Measurements from ENCODE around the gene TMEM120B.

The TMEM120B gene

DNA sequence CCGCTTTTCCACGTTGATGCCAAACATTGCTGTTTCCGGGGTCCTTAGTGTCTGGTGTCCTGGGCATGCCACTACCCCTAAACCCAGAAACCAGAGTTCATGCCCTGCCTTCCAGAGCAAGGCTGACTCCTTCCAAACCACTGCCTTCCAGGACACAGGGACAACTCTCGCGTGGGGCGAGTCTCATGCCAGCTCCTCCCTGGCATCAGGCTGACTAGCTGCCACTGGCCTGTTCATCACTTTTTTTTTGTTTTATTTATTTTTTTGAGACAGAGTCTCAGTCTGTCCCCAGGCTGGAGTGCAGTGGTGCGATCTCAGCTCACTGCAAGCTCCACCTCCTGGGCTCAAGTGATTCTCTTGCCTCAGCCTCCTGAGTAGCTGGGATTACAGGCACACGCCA is 96.1 kb downstream of the TMEM120B start:
- Histone ChIP-seq H3K36me3 (ENCODE audit: control insufficient read depth in 2 of 2, insufficient read depth in 1 of 2, low read length in 2 of 2) (peaks cover 9 to 64% of the 10 kb centered on the region in 2 experiments; a peak in 2 of 3 replicates), H3K4me1 (ENCODE audit: control insufficient read depth, insufficient read depth, low read length) (peaks cover 12% of the 10 kb centered on the region), H3K27ac (ENCODE audit: extremely low read depth, low read depth, low read length) (no peak overlapping the region), H3K4me3 (ENCODE audit: low read depth, low read length) (no peak overlapping the region), H3K9me3 (ENCODE audit: control insufficient read depth, insufficient read depth, low read depth, low read length) (no peaks in the 10 kb centered on the region)
- ChIA-PET POLR2A (interaction anchor here (7.5 kb wide), 1 partner anchor 12 kb away, joined by 165 read pairs; the partner anchor contains the start of gene RHOF), CTCF (interaction anchor here (0.6 to 15.1 kb wide), 2 partner anchors 14 to 63 kb away, joined by 3 to 393 read pairs; partner anchors contain the start of gene RHOF)
- TF ChIP-seq ZNF600 (tag by site-specific recombination; IDR thresholded peaks at IDR 0.05) = peak; percentile 24; the same call in 1 of the 2 replicates
- TF ChIP-seq HOXC10 (CRISPR knock-in tag; IDR thresholded peaks at IDR 0.05) = no peak
- no peak for TF ChIP-seq ZSCAN30 (tag by site-specific recombination; IDR thresholded peaks at IDR 0.05)

DNA sequence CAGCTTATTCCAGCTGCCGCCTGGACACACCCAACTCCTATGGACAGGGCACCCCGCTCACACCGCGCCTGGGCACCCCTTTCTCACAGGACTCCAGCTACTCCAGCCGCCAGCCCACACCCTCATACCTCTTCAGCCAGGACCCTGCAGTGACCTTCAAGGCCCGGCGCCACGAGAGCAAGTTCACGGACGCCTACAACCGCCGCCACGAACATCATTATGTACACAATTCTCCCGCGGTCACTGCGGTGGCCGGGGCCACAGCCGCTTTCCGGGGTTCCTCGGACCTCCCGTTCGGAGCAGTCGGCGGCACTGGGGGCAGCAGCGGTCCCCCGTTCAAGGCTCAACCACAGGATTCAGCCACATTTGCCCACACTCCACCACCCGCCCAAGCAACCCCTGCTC is 97.2 kb downstream of the TMEM120B start:
- Histone ChIP-seq H3K36me3 (ENCODE audit: control insufficient read depth in 2 of 2, insufficient read depth in 1 of 2, low read length in 2 of 2) (peaks cover 9 to 72% of the 10 kb centered on the region in 2 experiments; a peak in 2 of 3 replicates), H3K4me1 (ENCODE audit: control insufficient read depth, insufficient read depth, low read length) (peaks cover 12% of the 10 kb centered on the region), H3K9me3 (ENCODE audit: control insufficient read depth, insufficient read depth, low read depth, low read length) (no peaks in the 10 kb centered on the region), H3K27ac (ENCODE audit: extremely low read depth, low read depth, low read length) (0 out of 2 replicates have a peak overlapping the region, but pooled peaks have one; percentile 11), H3K4me3 (ENCODE audit: low read depth, low read length) (no peak overlapping the region)
- POLR2A ChIA-PET = interaction anchor here (1.1 to 7.5 kb wide), 3 partner anchors 7 to 30 kb away, joined by 5 to 165 read pairs (median 18); partner anchors contain the start of gene RHOF
- TF ChIP-seq, protein P1, sequence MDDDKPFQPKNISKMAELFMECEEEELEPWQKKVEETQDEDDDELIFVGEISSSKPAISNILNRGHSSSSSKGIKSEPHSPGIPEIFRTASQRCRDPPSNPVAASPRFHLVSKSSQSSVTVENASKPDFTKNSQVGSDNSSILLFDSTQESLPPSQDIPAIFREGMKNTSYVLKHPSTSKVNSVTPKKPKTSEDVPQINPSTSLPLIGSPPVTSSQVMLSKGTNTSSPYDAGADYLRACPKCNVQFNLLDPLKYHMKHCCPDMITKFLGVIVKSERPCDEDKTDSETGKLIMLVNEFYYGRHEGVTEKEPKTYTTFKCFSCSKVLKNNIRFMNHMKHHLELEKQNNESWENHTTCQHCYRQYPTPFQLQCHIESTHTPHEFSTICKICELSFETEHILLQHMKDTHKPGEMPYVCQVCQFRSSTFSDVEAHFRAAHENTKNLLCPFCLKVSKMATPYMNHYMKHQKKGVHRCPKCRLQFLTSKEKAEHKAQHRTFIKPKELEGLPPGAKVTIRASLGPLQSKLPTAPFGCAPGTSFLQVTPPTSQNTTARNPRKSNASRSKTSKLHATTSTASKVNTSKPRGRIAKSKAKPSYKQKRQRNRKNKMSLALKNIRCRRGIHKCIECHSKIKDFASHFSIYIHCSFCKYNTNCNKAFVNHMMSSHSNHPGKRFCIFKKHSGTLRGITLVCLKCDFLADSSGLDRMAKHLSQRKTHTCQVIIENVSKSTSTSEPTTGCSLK (tag by site-specific recombination; IDR thresholded peaks at IDR 0.05) = no peak
- TF ChIP-seq ZNF132 (tag by site-specific recombination; IDR thresholded peaks at IDR 0.05; ENCODE audit: borderline replicate concordance) (no peak), MEIS1 (CRISPR knock-in tag; IDR thresholded peaks at IDR 0.05; ENCODE audit: borderline replicate concordance) (no peak), ZNF239 (tag by site-specific recombination; IDR thresholded peaks at IDR 0.05) (no peak), ZNF24 (tag by site-specific recombination; IDR thresholded peaks at IDR 0.05) (no peak), ZNF654 (tag by site-specific recombination; IDR thresholded peaks at IDR 0.05; ENCODE audit: low read depth) (no peak), ZNF354C (tag by site-specific recombination; IDR thresholded peaks at IDR 0.05; ENCODE audit: borderline replicate concordance, low read depth) (no peak), OVOL3 (tag by site-specific recombination; IDR thresholded peaks at IDR 0.05) (no peak), ZIC2 (tag by site-specific recombination; IDR thresholded peaks at IDR 0.05) (no peak), ZNF530 (tag by site-specific recombination; IDR thresholded peaks at IDR 0.05; ENCODE audit: low read depth) (no peak)
- TF ChIP-seq, protein P2, sequence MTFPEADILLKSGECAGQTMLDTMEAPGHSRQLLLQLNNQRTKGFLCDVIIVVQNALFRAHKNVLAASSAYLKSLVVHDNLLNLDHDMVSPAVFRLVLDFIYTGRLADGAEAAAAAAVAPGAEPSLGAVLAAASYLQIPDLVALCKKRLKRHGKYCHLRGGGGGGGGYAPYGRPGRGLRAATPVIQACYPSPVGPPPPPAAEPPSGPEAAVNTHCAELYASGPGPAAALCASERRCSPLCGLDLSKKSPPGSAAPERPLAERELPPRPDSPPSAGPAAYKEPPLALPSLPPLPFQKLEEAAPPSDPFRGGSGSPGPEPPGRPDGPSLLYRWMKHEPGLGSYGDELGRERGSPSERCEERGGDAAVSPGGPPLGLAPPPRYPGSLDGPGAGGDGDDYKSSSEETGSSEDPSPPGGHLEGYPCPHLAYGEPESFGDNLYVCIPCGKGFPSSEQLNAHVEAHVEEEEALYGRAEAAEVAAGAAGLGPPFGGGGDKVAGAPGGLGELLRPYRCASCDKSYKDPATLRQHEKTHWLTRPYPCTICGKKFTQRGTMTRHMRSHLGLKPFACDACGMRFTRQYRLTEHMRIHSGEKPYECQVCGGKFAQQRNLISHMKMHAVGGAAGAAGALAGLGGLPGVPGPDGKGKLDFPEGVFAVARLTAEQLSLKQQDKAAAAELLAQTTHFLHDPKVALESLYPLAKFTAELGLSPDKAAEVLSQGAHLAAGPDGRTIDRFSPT (tag by site-specific recombination; IDR thresholded peaks at IDR 0.05) = no peak
- TF ChIP-seq, protein P3, sequence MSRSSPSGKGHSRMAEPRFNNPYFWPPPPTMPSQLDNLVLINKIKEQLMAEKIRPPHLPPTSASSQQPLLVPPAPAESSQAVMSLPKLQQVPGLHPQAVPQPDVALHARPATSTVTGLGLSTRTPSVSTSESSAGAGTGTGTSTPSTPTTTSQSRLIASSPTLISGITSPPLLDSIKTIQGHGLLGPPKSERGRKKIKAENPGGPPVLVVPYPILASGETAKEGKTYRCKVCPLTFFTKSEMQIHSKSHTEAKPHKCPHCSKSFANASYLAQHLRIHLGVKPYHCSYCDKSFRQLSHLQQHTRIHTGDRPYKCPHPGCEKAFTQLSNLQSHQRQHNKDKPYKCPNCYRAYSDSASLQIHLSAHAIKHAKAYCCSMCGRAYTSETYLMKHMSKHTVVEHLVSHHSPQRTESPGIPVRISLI (tag by site-specific recombination; IDR thresholded peaks at IDR 0.05) = no peak
- TF ChIP-seq, protein P4, sequence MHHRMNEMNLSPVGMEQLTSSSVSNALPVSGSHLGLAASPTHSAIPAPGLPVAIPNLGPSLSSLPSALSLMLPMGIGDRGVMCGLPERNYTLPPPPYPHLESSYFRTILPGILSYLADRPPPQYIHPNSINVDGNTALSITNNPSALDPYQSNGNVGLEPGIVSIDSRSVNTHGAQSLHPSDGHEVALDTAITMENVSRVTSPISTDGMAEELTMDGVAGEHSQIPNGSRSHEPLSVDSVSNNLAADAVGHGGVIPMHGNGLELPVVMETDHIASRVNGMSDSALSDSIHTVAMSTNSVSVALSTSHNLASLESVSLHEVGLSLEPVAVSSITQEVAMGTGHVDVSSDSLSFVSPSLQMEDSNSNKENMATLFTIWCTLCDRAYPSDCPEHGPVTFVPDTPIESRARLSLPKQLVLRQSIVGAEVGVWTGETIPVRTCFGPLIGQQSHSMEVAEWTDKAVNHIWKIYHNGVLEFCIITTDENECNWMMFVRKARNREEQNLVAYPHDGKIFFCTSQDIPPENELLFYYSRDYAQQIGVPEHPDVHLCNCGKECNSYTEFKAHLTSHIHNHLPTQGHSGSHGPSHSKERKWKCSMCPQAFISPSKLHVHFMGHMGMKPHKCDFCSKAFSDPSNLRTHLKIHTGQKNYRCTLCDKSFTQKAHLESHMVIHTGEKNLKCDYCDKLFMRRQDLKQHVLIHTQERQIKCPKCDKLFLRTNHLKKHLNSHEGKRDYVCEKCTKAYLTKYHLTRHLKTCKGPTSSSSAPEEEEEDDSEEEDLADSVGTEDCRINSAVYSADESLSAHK (tag by site-specific recombination; IDR thresholded peaks at IDR 0.05) = no peak
- CTCF ChIA-PET = interaction anchor here (0.6 to 15.1 kb wide), 3 partner anchors 15 to 125 kb away, joined by 3 to 393 read pairs (median 7); partner anchors contain the start of genes PSMD9 and RHOF

All from HEK293 (cell line).